Glomerular endothelial cell (primary cell): ENCODE data around the gene PARG. TPM values are rescaled to one million over a fixed set of nuclear protein-coding genes. Genes with fewer than 3 reads are reported as not detected.
"Not testable (repeated sequence)": the region's sequence is repeated elsewhere in the genome, so short reads cannot be mapped to it uniquely, and the experiment has no call there.

Source experiments
- DNase-seq: peaks from one replicate; pipeline ENCODE4 v3.0.0-alpha.2; 2011; ENCODE audit warnings: low read depth, low spot score; ENCODE audit errors: extremely low read depth
- total RNA-seq: library from RNA; depleted of rRNA; stranded (reverse); fragments of >200 nt; gene quantifications from 2 replicates; pipeline ENCODE4 v1.2.3, GENCODE V29; 2015

Gene PARG
- total RNA-seq, 1 donor from 2014 or later, result 22.0 TPM

DNA sequence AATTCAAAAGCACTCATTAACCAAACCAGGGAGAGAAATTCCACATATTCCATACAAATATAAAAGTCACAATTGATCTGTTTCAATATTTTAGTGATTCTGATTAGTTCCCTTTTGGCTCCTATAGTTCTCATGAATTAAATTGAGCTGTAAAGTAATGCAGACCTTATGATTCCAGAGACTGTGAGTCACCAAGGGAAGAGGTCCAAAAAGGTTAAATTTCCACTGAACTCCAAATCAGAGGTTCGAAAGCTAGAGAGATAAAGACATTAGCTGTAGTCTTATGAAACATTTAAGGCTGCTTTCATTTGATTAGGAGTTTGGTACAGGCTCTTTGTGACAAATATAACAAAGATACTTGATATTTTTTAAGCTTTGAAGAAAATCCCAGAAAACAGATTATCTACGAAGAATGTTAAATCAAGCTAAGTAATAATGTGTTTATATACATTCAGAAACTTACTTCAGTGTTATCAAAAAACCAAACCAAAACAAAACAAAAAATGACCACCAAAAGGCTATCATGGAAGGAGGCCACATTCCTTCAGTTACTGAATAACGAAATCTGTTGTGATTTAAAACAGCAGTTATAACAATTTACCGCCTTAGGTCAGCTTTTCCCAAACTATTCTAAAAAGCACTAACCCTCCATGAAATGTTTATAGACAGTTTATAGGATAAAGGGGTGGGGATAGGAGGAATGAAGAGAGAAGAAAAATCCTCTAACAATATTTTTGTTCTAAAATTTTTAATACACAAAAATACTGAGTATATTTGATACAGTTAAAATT, 33.3 kb downstream of the PARG start:
- not testable (repeated sequence) for DNase-seq

- not testable (repeated sequence) for DNase-seq
Measured at GRCh38 chr10:49903829-49904228, 38.0 kb downstream of the PARG start.

- not testable (repeated sequence) for DNase-seq
Measured at GRCh38 chr10:49900406-49900805, 41.4 kb downstream of the PARG start.

DNA sequence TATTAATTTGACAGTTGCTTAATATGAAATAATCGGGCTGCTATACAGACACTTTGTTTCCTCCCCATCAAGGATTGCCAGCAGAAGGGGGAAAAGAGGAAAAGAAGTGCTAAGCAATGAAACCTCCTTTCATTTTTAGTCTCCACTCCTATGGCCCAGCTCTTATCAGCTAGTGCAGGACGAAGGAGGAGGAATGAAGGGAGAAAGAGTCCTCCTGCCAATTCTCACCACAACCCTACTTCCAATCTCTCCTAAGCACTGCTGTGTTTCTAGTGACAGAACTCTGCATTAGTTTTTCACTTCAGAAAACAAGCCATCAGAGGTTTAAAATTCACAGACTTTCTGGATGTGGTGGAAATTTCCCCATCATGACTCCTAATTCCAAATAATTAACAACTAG, 41.8 kb downstream of the PARG start:
- not testable (repeated sequence) for DNase-seq

DNA sequence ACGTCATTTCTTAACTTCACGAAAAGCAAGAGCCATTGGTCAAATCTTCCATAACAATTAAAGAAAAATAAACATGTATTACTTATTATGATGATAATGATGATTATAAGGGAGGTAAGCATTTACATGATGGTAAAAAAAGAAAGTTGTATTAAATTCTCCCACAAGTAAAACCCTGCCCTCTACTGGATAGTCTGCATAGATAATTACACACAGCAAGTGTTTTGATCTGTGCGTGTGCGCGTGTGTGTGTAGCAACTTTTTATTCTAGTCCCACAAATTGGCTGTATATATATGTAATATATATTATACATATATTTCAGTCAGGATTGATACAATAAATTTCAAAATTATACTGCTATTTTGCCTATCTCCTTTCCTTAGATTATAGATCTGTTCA, 51.8 kb downstream of the PARG start:
- DNase-seq, result not testable (repeated sequence)

- not testable (repeated sequence) for DNase-seq
Measured at GRCh38 chr10:49884739-49885331, 57.0 kb downstream of the PARG start.

- DNase-seq, result not testable (repeated sequence)
Measured at GRCh38 chr10:49883852-49884251, 58.0 kb downstream of the PARG start.

- DNase-seq, result not testable (repeated sequence)
Measured at GRCh38 chr10:49882327-49882726, 59.5 kb downstream of the PARG start.

- DNase-seq, result not testable (repeated sequence)
Measured at GRCh38 chr10:49872740-49873139, 69.1 kb downstream of the PARG start.

DNA sequence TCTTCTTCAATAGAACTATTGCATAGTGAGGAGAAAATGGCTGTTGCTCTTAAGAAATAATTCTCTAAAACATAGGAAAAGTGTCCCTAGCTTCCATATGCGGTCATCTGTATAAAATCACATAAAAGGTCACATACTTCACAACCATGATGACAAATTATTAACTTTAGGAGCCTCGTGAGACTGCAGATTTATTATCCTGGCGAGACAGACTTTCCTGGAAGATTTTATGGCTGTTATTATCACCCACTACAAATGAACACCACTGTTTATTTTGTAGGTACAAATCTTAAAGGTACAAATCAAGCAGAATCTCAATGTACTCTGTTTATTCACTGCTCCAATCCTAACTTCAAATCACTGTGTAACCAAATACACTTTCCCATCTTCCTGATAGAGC, 70.4 kb downstream of the PARG start:
- not testable (repeated sequence) for DNase-seq

DNA sequence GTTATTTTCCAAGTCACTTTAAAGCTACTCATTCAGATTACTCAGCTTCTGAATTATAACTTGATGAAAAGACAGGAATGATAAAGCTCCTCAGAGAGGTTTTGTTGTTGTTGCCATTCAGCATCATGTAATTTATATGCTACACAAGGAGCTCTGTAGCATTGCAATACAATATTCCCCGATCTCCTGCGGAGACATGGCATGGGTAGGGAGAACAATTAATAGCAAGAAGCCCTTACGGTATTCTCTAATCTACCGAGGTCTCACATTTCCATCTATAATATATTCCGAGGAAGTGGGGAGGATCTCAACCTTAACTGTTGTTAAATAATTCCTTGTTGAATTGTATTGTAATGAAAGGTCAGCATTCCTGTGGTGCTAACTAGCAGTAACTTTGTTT, 81.9 kb downstream of the PARG start:
- DNase-seq, result not testable (repeated sequence)

DNA sequence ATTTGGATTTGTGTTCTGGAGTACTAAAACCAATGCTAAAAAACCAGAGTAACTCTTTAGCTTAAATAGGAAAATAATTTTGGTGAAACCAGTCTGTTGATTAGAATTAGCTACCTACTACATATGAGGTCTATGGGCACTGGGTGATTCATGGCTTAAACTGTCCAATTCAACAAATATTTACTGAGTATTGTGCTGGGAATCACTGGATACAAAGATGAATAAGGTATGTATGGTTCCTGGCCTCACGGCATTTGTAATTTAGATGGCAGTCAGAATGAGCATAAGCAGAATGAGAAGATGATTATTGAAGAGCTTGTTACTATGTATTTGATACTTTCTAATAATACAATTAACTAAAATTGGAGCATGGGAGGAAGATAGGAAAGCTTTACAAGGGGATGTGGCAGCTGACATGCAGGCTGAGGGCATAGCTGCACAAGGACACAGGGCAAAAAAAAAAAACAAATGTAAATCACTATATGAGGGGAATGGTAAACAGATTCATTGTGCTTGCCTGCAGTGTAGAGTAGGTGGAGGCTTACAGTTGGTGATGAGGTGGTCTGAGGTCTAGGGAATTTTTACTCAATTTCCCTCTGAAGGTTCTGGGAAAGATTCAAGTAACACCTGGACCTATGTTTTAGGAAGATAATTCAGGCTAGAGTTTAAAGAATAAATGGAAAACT, 83.0 kb downstream of the PARG start:
- not testable (repeated sequence) for DNase-seq

DNA sequence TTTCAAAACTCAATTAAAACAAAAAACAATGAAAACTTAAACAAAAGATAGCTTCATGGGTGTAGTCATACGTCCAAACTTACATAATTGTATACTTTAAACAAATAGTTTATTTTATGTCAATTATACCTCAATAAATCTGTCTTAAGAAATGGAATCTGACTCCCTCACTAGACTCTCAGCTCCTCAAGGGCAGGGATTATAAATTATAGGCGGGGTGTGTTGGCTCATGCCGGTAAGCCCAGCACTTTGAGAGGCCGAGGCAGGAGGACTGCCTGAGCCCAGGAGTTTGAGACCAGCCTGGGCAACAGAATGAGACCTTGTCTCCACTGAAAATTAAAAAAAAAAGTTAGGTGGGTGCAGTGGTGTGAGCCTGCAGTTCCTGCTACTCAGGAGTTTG, 92.3 kb downstream of the PARG start:
- DNase-seq, result not testable (repeated sequence)

- no peak for DNase-seq
Measured at GRCh38 chr10:49844775-49845595, 96.8 kb downstream of the PARG start.

DNA sequence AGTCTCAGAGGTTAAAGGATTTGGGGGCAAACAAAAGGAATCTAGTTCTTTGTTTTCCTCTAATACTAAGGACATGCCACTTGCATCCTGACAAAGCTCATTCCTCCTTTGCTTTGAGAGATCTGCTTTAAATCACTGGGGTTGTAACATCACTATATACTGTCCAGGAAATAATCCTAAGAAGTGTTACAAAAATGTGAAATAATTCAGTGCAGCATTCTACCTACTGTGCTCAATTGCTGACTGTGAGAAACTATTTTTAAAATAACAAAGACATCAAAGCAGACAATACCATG, 99.5 kb downstream of the PARG start:
- DNase-seq, result not testable (repeated sequence)

DNA sequence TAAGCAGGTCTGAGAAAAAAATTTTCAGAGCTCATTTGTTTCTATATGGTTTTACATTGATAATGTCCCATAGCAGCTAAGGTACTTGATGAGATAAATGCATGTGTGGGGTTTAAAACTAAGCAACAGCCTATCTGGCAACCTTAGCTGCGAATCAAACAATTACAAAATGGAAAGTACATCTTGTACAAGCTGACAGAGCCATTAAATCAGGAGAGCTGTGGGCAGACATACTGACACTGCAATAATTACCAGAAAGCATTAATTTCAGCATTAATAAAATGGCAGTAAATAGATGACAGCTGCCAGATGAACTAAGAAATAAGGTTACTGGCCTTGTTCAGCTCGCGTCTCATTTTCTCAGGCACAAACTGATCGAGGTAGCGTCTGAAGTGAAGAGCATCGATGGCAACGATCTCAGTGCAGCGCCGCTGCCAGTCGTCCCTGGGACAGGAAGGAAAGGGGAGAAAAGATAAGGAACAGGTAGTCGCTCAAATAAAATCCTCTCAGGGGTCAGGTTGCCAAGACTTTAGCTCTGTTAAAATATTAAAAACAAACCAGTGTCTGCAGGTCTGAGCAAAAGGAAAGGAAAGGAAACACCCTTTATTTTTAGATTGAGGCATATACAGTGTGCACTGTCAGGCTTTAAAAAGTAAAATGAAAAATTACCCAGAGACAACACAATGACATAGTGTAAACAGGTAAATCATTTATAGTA, 100.1 kb downstream of the PARG start:
- no peak for DNase-seq

GRCh38 chr10:49837685-49838084, 104.1 kb downstream of the PARG start:
- no peak for DNase-seq

DNA sequence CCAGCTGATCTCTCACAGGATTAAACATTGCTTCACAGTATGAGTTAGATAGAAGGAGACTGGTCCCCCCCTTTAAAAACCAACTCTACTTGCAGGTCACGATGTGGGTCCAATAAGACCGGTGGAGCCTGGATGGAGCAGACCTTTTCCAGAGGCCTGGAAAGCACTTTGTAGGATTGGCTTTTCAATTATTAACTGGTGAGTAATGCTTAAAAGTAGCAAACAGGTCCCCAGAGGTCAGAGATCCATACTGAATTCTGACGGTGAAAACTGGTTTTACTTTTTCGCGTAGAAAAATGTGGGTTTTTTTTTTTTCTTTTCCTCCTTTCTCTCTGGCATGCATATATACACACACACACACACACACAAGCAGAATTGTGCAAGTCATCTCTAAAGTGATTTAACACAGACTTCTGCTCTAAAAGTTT, 104.8 kb downstream of the PARG start:
- no peak for DNase-seq

DNA sequence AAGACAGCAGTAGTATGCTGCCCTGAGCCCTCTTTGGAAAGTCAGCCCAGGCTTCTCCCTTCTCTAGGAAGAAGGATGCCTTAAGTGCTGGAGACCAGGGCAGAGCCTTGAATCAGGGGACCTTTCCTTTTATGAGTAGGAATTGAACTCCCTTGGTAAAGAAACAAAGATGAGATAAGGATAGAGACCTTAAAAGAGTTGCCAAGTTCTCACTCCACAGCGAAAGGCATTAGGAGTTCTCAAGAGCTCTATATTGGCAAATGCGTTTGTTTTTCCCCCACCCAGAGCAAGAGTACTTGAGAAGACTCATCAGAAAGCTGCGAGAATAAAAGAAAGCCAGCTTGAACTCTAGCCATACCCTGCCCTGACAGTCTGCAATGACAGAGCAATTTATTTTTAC, 106.9 kb downstream of the PARG start:
- DNase-seq, result no peak

DNA sequence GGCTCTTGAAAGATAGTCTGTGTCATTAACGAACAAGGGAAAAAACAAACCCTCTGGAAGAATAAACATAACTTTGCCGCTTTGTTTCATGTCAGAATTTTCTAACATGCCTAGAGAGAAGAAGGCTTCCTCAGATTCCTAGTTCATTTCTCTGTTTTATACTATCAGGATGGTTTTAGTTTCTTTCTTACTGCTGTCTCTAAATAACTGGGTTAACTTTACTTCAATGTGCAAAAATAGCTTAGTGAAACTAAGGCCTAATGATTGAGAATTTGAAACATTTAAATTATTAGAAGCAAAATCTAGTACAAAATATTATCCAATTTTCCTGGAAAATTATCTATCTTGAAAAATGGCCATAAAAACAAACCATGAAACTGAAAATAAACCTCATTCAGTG, 107.6 kb downstream of the PARG start:
- no peak for DNase-seq
